NK-92 (cell line): ENCODE measurements around the gene COMMD6.
"Not testable (repeated sequence)": the region's sequence is repeated elsewhere in the genome, so short reads cannot be mapped to it uniquely, and the experiment has no call there.

Source experiments
- DNase-seq: peaks from one replicate; lab custom pipeline; 2025; ENCODE audit not compliant: unreplicated experiment; lab: John Stamatoyannopoulos, UW

Gene COMMD6

DNA sequence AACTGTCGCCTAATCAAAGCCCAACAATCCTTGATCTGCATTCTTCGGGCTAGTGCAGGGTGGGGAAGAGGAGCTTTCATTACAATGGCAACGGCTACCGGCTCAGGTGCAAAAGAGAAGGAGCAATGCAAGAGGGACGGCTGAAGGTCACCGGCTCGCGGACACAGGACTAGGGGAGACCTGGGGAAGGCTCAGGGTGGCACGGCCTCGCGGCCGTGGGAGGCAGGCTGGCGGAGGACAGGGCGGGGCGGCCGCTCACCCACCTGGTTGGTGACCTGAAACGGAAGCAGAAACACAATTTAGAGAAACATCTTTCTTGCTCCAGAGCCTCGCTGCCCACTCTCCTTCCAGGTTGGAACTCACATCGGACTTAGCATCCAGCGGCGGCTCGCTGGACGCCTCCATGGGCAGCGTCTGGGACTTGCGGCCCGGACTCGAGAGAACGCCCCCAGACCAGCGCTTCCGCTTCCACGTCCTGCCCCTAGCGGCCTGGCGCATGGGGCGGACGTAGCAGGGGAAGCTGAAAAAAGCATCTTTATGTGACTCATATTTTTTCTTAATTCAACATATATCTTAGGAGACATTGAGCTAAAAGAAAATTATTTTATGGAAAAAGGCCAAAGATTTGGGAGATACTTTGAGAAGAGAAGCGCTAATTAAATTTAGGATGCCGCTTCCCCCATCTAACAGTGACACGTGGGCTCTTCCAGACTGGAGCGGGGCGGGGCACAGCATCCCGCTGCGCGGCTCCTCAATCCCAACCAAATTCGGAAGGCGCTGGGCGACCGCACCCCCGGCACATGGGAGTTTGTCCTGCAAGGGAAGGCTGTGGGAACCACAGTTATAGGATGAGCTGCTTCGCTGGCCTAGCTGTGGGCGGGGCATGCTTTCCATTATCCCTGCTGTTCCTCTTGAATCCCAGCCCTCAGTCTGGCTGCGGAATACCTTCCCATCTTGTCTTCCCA is at the start of gene COMMD6:
Gene COMMD6 (minus strand): TSS at position 441 of the 965 bp plus-strand sequence. CDS start 36 bp downstream, at position 405.
- DNase-seq = no peak

DNA sequence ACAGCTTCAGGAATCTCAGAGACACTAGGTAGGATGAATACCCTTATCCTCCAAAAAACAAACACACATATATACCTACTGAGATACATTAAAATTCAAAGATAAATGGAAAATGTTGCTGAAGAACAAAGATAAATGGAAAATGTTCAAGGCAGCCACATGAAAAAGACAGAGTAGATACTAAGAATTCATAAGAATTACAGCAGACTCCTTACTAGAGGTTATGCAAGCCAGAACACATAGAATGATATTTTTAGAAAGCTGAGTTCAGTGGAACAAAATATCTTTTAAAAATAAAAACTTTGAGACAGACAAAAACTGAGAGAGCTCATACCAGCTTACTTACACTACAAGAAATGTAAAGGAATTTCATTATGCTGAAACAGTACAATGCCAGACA is 47.5 kb upstream of the COMMD6 start:
- DNase-seq = no peak

DNA sequence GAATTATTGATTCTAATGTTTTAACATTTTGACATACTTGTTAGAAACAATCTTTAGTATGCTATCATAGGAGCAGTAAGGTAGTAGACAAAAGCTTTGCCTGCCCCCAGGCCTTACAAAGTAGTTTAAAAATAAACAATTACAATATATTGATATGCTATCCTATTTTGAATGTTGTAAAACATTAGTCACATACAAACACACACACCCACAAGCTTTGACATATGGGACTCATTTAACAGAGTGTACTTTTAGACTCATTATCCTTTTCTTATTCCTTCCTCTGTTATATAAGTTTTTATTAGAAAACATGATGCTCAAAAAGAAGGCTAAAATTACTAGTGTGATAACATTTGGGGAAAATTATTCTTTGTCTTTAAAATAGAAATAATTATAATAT is 45.5 kb upstream of the COMMD6 start:
- no peak for DNase-seq

- DNase-seq = no peak
Observed at GRCh38 chr13:75581874-75582640, 44.4 kb upstream of the COMMD6 start.

- no peak for DNase-seq
Observed at GRCh38 chr13:75579529-75579928, 41.9 kb upstream of the COMMD6 start.

GRCh38 chr13:75569576-75569975 is 31.9 kb upstream of the COMMD6 start:
- no peak for DNase-seq

DNA sequence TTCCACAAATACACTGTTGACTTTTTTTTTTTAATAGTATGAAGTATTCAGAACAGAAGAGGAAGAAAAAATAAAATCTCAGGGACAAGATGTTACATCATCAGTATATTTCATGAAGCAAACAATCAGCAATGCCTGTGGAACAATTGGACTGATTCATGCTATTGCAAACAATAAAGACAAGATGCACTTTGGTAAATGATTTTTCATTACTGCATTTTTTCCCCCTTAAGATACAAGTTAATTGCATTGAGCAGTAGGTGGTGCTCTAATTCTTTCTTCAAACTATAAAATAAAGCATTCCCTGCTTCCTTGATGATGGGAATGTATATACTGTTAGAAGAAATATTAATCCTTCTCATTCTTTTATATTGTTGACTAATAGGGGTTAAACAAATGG is 29.0 kb upstream of the COMMD6 start:
- DNase-seq = no peak

DNA sequence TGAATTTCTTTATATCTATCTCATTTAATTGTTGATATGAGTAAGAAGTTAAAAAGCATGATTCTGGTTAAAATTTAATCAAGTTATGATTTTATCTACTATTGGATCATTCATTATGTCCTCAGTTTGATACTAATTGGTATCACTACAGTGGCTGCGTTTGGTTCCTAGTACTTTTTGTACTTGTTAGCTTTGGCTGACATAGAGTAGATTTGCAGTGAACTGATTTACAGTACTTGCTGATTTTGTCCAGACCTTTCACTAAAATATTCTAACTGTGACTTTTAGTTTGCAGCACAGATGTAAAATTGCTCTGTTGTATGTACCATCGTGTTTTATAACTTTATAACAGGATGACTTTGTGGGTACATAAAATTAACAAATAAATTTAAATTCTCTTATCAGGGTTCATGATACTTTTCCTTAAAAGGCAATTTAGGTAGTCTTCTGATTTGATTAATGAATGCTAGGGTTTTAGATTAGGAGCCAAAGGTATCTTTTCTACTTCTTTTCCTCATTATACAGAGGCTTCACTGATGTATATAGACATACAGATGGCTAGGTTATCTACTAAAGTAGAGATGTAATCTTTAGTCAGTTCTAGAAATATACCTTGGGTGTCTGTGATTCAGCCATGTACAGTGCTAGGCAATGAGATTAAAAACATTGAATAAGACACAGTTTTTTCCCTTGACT is 20.7 kb upstream of the COMMD6 start:
- DNase-seq = no peak

GRCh38 chr13:75556961-75557360 is 19.3 kb upstream of the COMMD6 start:
- no peak for DNase-seq

GRCh38 chr13:75555836-75556235 is 18.2 kb upstream of the COMMD6 start:
- DNase-seq = no peak

DNA sequence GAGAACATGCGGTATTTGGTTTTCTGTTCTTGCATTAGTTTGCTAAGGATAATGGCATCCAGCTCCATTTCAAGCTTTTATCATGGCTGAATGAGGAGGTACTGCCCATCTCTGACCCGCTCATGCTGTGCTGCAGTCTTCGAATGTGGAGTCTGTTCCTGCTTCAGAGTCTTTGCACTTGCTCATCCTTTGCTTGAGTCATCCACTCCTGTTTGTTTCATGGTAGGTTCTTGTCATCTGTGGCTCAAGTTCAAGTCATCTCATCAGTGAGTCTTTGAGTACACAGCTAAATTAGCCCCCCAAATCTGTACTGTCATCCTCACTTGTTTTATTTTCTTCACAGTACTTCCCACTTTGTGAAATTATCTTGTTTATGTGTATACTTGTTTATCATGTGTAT is 17.3 kb upstream of the COMMD6 start:
- no peak for DNase-seq

DNA sequence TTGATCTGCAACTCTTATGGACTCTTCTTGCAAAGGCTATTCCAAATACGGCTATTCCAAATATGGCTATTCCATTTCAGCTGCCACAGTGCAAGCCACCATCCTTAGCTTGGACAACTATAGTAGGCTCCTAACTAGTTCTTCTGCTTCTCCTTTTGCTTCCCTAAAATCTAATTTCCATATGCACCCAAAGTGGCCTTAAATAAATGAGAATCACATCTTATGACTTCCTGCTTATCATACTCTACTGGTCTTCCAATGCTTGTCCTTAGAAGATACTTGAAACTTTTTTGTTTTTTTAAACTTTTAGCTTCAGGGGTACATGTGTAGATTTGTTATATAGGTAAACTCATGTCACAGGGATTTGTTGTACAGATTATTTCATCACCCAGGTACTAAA is 16.8 kb upstream of the COMMD6 start:
- DNase-seq = no peak

- no peak for DNase-seq
Observed at GRCh38 chr13:75550159-75550567, 12.5 kb upstream of the COMMD6 start.

GRCh38 chr13:75549262-75550158 is 11.9 kb upstream of the COMMD6 start, which contains the start of gene UCHL3:
Gene UCHL3 (plus strand): TSS chr13:75549791. CDS start chr13:75549821, 30 bp downstream.
- DNase-seq = peak; percentile 63

- no peak for DNase-seq
Observed at GRCh38 chr13:75547917-75548316, 10.3 kb upstream of the COMMD6 start.

DNA sequence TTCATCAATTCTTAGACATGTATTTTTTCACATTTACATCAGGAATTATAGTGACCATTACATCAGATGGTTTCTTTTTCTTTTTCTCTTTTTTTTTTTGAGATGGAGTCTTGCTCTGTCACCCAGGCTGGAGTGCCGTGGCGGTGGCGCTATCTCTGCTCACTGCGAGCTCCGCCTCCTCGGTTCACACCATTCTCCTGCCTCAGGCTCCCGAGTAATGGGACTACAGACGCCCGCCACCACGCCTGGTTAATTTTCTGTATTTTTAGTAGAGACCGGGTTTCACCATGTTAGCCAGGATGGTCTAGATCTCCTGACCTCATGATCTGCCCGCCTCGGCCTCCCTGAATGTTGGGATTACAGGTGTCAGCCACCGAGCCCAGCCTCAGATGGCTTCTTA is 7.7 kb upstream of the COMMD6 start:
- DNase-seq = not testable (repeated sequence)

GRCh38 chr13:75544681-75545330 is 7.2 kb upstream of the COMMD6 start:
- no peak for DNase-seq

DNA sequence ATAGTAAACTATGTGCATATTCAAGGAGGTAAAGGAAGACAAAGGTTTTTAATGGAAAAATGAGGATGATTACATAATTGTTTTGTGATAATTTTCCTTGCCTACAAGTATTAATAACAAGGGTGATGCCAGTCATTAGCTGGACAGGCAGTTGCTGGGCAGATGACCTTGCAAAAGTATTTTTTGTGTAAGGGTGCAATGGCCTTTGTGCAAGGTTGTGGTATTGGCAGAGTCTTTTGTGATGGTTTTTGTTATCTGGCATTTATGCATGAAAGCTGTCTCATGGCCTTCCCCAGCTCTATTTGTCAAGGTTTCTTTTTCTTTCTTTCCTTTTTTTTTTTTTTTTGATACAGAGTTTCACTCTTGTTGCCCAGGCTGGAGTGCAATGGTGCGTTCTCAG is 4.3 kb upstream of the COMMD6 start:
- no peak for DNase-seq

- no peak for DNase-seq
Observed at GRCh38 chr13:75541287-75541686, 3.6 kb upstream of the COMMD6 start.

DNA sequence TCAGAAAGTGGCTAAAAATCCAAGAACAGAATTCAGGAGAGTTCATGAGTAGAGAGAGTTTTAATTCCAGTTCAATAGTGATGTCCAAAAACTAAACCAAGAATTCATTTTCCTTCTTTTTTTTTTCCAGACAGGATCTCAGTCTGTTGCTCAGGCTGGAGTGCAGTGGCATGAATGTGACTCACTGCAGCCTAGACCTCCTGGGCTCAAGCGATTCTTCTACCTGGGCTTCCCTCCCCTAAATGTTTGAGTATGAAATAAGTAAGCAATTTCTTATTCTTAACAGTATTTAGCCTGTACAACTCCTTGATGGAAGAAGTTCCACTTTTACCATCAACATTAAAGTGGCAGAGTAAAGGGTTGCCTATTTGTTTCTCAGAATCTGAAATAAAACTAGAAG is 3.8 kb downstream of the COMMD6 start:
- DNase-seq = no peak
